IMR-90 (cell line): Measurements from ENCODE around the gene SRSF7. TPM values are rescaled to one million over a fixed set of nuclear protein-coding genes. Genes with fewer than 3 reads are reported as not detected.

Experiments
- ATAC-seq: fragments of 200-7000 bp; cut with Tn5 transposase; 2 replicates; pipeline ENCODE4 v1.9.1; 2020; ENCODE audit warnings: low read depth, mild to moderate bottlenecking, moderate library complexity
- BruUV-seq: library from RNA; stranded (reverse); fragments of 400-500 nt; replicated peaks from 2 replicates; lab custom pipeline; 2021; lab: Mats Ljungman, UMichigan
- CTCF ChIA-PET: fragments of 300-600 bp; formaldehyde crosslinking; extraction: SDS; loops from one replicate; lab custom pipeline; 2021; ENCODE audit warnings: antibody characterized with exemption; lab: Yijun Ruan, JAX
- POLR2A ChIA-PET: fragments of 300-600 bp; sonication (Branson Sonifier 250); formaldehyde crosslinking; loops from one replicate; lab custom pipeline; 2022; ENCODE audit warnings: antibody characterized with exemption; ENCODE audit not compliant: unreplicated experiment; lab: Charles Lee
- DNase-seq: peaks from one replicate; pipeline ENCODE4 v3.0.0; 2013
- H2AFZ ChIP-seq: replicated peaks from 2 replicates; pipeline ENCODE3; 2013; ENCODE audit warnings: low read length, mild to moderate bottlenecking; ENCODE audit not compliant: poor library complexity
- H2AK5ac ChIP-seq: 2 replicates; pipeline ENCODE4 v1.6.1; 2013; ENCODE audit warnings: low read depth, low read length, inconsistent platforms
- H2AK9ac ChIP-seq: replicated peaks from 2 replicates; pipeline ENCODE3; 2013; ENCODE audit warnings: mild to moderate bottlenecking, low read depth, low read length, moderate library complexity; ENCODE audit not compliant: poor library complexity
- H2BK120ac ChIP-seq: 2 replicates; pipeline ENCODE4 v1.6.1; 2013; ENCODE audit warnings: low read depth, low read length, inconsistent platforms
- H2BK15ac ChIP-seq: 3 replicates; pipeline ENCODE4 v1.6.1; 2013; ENCODE audit warnings: low read depth, low read length, inconsistent platforms
- H2BK20ac ChIP-seq: 2 replicates; pipeline ENCODE4 v1.6.1; 2013; ENCODE audit warnings: low read depth, mild to moderate bottlenecking, inconsistent platforms, low read length, moderate library complexity
- H2BK5ac ChIP-seq: 2 replicates; pipeline ENCODE4 v1.6.1; 2013; ENCODE audit warnings: mild to moderate bottlenecking, low read depth, low read length, inconsistent platforms; ENCODE audit not compliant: poor library complexity, severe bottlenecking
- H3K14ac ChIP-seq: replicated peaks from 2 replicates; pipeline ENCODE4 v1.6.1; 2013; ENCODE audit warnings: low read depth, low read length, inconsistent platforms
- H3K18ac ChIP-seq: 2 replicates; pipeline ENCODE4 v1.6.1; 2013; ENCODE audit warnings: low read depth, low read length, control low read depth
- H3K23ac ChIP-seq: 2 replicates; pipeline ENCODE4 v1.6.1; 2013; ENCODE audit warnings: low read depth, low read length, inconsistent platforms
- H3K27ac ChIP-seq: 2 replicates; pipeline ENCODE4 v1.5.1; 2013; ENCODE audit warnings: mild to moderate bottlenecking, control low read depth, low read length; ENCODE audit not compliant: insufficient read depth
- H3K27me3 ChIP-seq: 2 replicates; pipeline ENCODE4 v1.6.1; 2013; ENCODE audit warnings: low read length; ENCODE audit not compliant: control insufficient read depth, insufficient read depth
- H3K36me3 ChIP-seq: 2 replicates; pipeline ENCODE4 v1.6.1; 2013; ENCODE audit warnings: low read length, mixed read lengths; ENCODE audit not compliant: control insufficient read depth, insufficient read depth
- H3K4ac ChIP-seq: 2 replicates; pipeline ENCODE4 v1.6.1; 2013; ENCODE audit warnings: low read depth, low read length, inconsistent platforms
- H3K4me1 ChIP-seq: 2 replicates; pipeline ENCODE4 v1.6.1; 2013; ENCODE audit warnings: low read length, mixed read lengths; ENCODE audit not compliant: control insufficient read depth, insufficient read depth
- H3K4me2 ChIP-seq: 2 replicates; pipeline ENCODE4 v1.6.1; 2013; ENCODE audit warnings: low read depth, mild to moderate bottlenecking, control low read depth, low read length, moderate library complexity
- H3K4me3 ChIP-seq: 2 replicates; pipeline ENCODE4 v1.5.1; 2013; ENCODE audit warnings: low read depth, mild to moderate bottlenecking, control low read depth, low read length, moderate library complexity; ENCODE audit not compliant: insufficient read depth
- H3K56ac ChIP-seq: 2 replicates; pipeline ENCODE4 v1.6.1; 2013; ENCODE audit warnings: low read length, inconsistent platforms; ENCODE audit not compliant: insufficient read depth; ENCODE audit errors: extremely low read depth
- H3K79me1 ChIP-seq, 2 experiments: 2 replicates each; pipeline ENCODE4 v1.6.1; 2013; ENCODE audit warnings: low read length in 2 of 2, inconsistent platforms in 1 of 2, low read depth in 1 of 2
- H3K9ac ChIP-seq: 2 replicates; pipeline ENCODE4 v1.6.1; 2013; ENCODE audit warnings: low read depth, low read length, control low read depth
- H3K9me1 ChIP-seq: 2 replicates; pipeline ENCODE4 v1.6.1; 2013; ENCODE audit warnings: low read length, inconsistent platforms; ENCODE audit not compliant: insufficient read depth
- H3K9me3 ChIP-seq: 2 replicates; pipeline ENCODE4 v1.6.1; 2013; ENCODE audit warnings: low read length; ENCODE audit not compliant: control insufficient read depth, insufficient read depth
- H4K20me1 ChIP-seq: 2 replicates; pipeline ENCODE4 v1.6.1; 2013; ENCODE audit warnings: low read length, inconsistent platforms; ENCODE audit not compliant: insufficient read depth
- H4K5ac ChIP-seq: 2 replicates; pipeline ENCODE4 v1.6.1; 2013; ENCODE audit warnings: mild to moderate bottlenecking, low read depth, low read length, control low read depth
- H4K8ac ChIP-seq, 2 experiments: 2 replicates each; pipeline ENCODE4 v1.6.1; 2013; ENCODE audit warnings: low read depth in 2 of 2, low read length in 2 of 2, control low read depth in 1 of 2, inconsistent platforms in 1 of 2
- H4K91ac ChIP-seq: 2 replicates; pipeline ENCODE4 v1.6.1; 2013; ENCODE audit warnings: low read depth, low read length, inconsistent platforms; ENCODE audit not compliant: insufficient read depth
- BHLHE40 ChIP-seq: fragments of 150-350 bp; IDR thresholded peaks from 2 replicates; pipeline ENCODE4 v1.6.1; 2016; ENCODE audit warnings: mild to moderate bottlenecking, low read depth, low read length
- CEBPB ChIP-seq: IDR thresholded peaks from 2 replicates; pipeline ENCODE4 v1.6.1; 2012; ENCODE audit warnings: low read depth, low read length, improper control_type of control experiment
- CHD1 ChIP-seq: IDR thresholded peaks from 2 replicates; pipeline ENCODE4 v1.6.1; 2012; ENCODE audit warnings: low read depth, low read length, improper control_type of control experiment
- ELK1 ChIP-seq: fragments of 150-350 bp; IDR thresholded peaks from 2 replicates; pipeline ENCODE4 v1.6.1; 2016; ENCODE audit warnings: low read depth, mild to moderate bottlenecking, low read length, moderate library complexity, borderline replicate concordance
- FOS ChIP-seq: fragments of 150-350 bp; IDR thresholded peaks from 2 replicates; pipeline ENCODE4 v1.6.1; 2016; ENCODE audit warnings: low read depth, low read length
- MAFK ChIP-seq: IDR thresholded peaks from 2 replicates; pipeline ENCODE4 v1.6.1; 2012; ENCODE audit warnings: low read depth, low read length, improper control_type of control experiment
- MAZ ChIP-seq: IDR thresholded peaks from 2 replicates; pipeline ENCODE4 v1.6.1; 2012; ENCODE audit warnings: low read depth, mild to moderate bottlenecking, low read length, improper control_type of control experiment, moderate library complexity, borderline replicate concordance
- MXI1 ChIP-seq: IDR thresholded peaks from 2 replicates; pipeline ENCODE4 v1.6.1; 2012; ENCODE audit warnings: low read depth, mild to moderate bottlenecking, low read length, moderate library complexity, borderline replicate concordance
- NFE2L2 ChIP-seq: fragments of 150-350 bp; IDR thresholded peaks from 2 replicates; pipeline ENCODE4 v1.6.1; 2016; ENCODE audit warnings: low read depth, mild to moderate bottlenecking, low read length
- POLR2A ChIP-seq: IDR thresholded peaks from 2 replicates; pipeline ENCODE4 v1.6.1; 2012; ENCODE audit warnings: mild to moderate bottlenecking, low read depth, low read length
- RAD21 ChIP-seq: IDR thresholded peaks from 2 replicates; pipeline ENCODE4 v1.6.1; 2012; ENCODE audit warnings: low read length, improper control_type of control experiment
- RCOR1 ChIP-seq: IDR thresholded peaks from 2 replicates; pipeline ENCODE4 v1.6.1; 2012; ENCODE audit warnings: mild to moderate bottlenecking, low read length, improper control_type of control experiment; ENCODE audit not compliant: insufficient replicate concordance
- RFX5 ChIP-seq: IDR thresholded peaks from 2 replicates; pipeline ENCODE4 v1.8.0; 2012; ENCODE audit warnings: low read depth, mild to moderate bottlenecking, low read length, moderate library complexity
- SMC3 ChIP-seq: fragments of 150-350 bp; IDR thresholded peaks from 2 replicates; pipeline ENCODE4 v1.6.1; 2016; ENCODE audit warnings: low read depth, mild to moderate bottlenecking, antibody characterized with exemption, low read length, moderate library complexity
- USF2 ChIP-seq: fragments of 150-350 bp; IDR thresholded peaks from 2 replicates; pipeline ENCODE4 v1.6.1; 2017; ENCODE audit warnings: mild to moderate bottlenecking, antibody characterized with exemption, low read length, low read depth
- WGBS, 2 experiments: methylation state at CpG; one replicate each; pipeline versions ENCODE4 v1.1.5 to v1.1.7; 2013; ENCODE audit warnings: missing lambda C conversion rate in 2 of 2; ENCODE audit not compliant: insufficient read length in 1 of 2; ENCODE audit errors: extremely low coverage in 2 of 2; 5-methylcytosine and 5-hydroxymethylcytosine counted together
- dilution Hi-C: fragments of 300-500 bp; cut with HindIII; formaldehyde crosslinking; loops from one replicate; pipeline ENCODE4 v1.14.3; 2018; ENCODE audit warnings: low sequenced_read_pairs; ENCODE audit not compliant: unreplicated experiment
- in situ Hi-C: fragments of 300-500 bp; cut with MboI; formaldehyde crosslinking; loops from 3 replicates; pipeline ENCODE4 v1.14.3; 2019; ENCODE audit warnings: low sequenced_read_pairs, inconsistent platforms, mixed read lengths
- intact Hi-C: fragments of 100-400 bp; cut with micrococcal nuclease; formaldehyde crosslinking; loops from 2 replicates; pipeline ENCODE4 v1.10.0; 2022
- polyA plus RNA-seq, 3 experiments: library from polyadenylated mRNA; depleted of rRNA; stranded (reverse); fragments of >200 nt; gene quantifications; 2 replicates each; pipeline ENCODE4 v1.2.3, GENCODE V29; 2012; ENCODE audit warnings: low replicate concordance in 1 of 3
- total RNA-seq: library from RNA; depleted of rRNA; stranded (reverse); fragments of >200 nt; gene quantifications from 2 replicates; pipeline ENCODE4 v1.2.3, GENCODE V29; 2012
- TF ChIP-seq, protein P1 (sequence below): conservative IDR thresholded peaks from 2 replicates; pipeline ENCODE4 v1.5.1; 2012; ENCODE audit warnings: mild to moderate bottlenecking, low read depth, low read length, improper control_type of control experiment

The SRSF7 gene
- total and polyA plus RNA-seq, 2 of the 4 experiments (the other 2 are of a cell fraction), result 148 to 191 TPM

- Histone ChIP-seq H2BK15ac (no peak overlapping the region), H2AK5ac (no peak overlapping the region), H2BK120ac (no peak overlapping the region), H3K56ac (no peak overlapping the region), H4K91ac (no peak overlapping the region), H3K23ac (no peak overlapping the region), H3K9ac (no peak overlapping the region), H3K4me2 (no peak overlapping the region), H3K4me1 (no peaks in the 10 kb centered on the region), H3K27me3 (no peaks in the 10 kb centered on the region), H3K9me1 (no peaks in the 10 kb centered on the region), H4K8ac (no peak overlapping the region), H4K5ac (no peak overlapping the region), H2BK20ac (no peak overlapping the region), H4K20me1 (no peaks in the 10 kb centered on the region), H3K36me3 (peaks cover 5% of the 10 kb centered on the region), H3K14ac (no peak overlapping the region), H2BK5ac (no peak overlapping the region), H3K4ac (no peak overlapping the region), H3K18ac (no peak overlapping the region), H3K4me3 (no peak overlapping the region), H3K9me3 (no peaks in the 10 kb centered on the region), H3K79me1 (no peaks in the 10 kb centered on the region), H2AFZ (no peak overlapping the region), H2AK9ac (no peak overlapping the region), H3K27ac (no peak overlapping the region)
- ChIA-PET POLR2A (no interaction called here), CTCF (no interaction called here)
- BruUV-seq, result no TSS peak
- intact Hi-C loops (no loop called here), dilution Hi-C loops (no loop called here), in situ Hi-C loops (no loop called here)
- WGBS, 2 experiments, result 86% methylated on average over 1 of the region's 7 CpGs; no CpG with 5 or more reads in 1 of the 2 experiments
- TF ChIP-seq MAFK (no peak), POLR2A (no peak), USF2 (no peak), NFE2L2 (no peak), SMC3 (no peak), ELK1 (no peak), FOS (no peak), MXI1 (no peak), MAZ (no peak), RFX5 (no peak), BHLHE40 (no peak), RAD21 (no peak), CHD1 (no peak), CEBPB (no peak), RCOR1 (no peak)
- TF ChIP-seq, protein P1, sequence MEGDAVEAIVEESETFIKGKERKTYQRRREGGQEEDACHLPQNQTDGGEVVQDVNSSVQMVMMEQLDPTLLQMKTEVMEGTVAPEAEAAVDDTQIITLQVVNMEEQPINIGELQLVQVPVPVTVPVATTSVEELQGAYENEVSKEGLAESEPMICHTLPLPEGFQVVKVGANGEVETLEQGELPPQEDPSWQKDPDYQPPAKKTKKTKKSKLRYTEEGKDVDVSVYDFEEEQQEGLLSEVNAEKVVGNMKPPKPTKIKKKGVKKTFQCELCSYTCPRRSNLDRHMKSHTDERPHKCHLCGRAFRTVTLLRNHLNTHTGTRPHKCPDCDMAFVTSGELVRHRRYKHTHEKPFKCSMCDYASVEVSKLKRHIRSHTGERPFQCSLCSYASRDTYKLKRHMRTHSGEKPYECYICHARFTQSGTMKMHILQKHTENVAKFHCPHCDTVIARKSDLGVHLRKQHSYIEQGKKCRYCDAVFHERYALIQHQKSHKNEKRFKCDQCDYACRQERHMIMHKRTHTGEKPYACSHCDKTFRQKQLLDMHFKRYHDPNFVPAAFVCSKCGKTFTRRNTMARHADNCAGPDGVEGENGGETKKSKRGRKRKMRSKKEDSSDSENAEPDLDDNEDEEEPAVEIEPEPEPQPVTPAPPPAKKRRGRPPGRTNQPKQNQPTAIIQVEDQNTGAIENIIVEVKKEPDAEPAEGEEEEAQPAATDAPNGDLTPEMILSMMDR, result no peak
- DNase-seq (no peak), ATAC-seq (no peak)
These were observed 43.2 kb upstream of the SRSF7 start for GRCh38 chr2:38794235-38794946.
